SK-N-SH treated with all-trans-retinoic acid at 6 μM for 48 hours (cell line): ENCODE data around the gene SLC22A16.

Experiments used
- CREB5 ChIP-seq: fragments of 250-450 bp; sonication (Bioruptor Pico); IDR thresholded peaks from 2 replicates; pipeline ENCODE4 v1.5.1; 2020; ENCODE audit warnings: low read depth, mild to moderate bottlenecking, moderate library complexity
- GLIS3 ChIP-seq: fragments of 250-450 bp; sonication (Bioruptor Pico); IDR thresholded peaks from 2 replicates; pipeline ENCODE4 v1.5.0; 2020; ENCODE audit warnings: mild to moderate bottlenecking, moderate library complexity
- ZC3H10 ChIP-seq: fragments of 250-450 bp; sonication (Bioruptor Pico); IDR thresholded peaks from 2 replicates; pipeline ENCODE4 v1.5.1; 2021; ENCODE audit warnings: mild to moderate bottlenecking, moderate library complexity
- ZNF8 ChIP-seq: fragments of 450-650 bp; formaldehyde crosslinking; IDR thresholded peaks from 2 replicates; pipeline ENCODE4 v1.5.0; 2020; ENCODE audit warnings: mild to moderate bottlenecking, moderate library complexity

GRCh38 chr6:110385458-110385863 is 91.0 kb downstream of the SLC22A16 start:
- TF ChIP-seq CREB5 (CRISPR knock-in tag) (no peak), GLIS3 (no peak), ZNF8 (CRISPR knock-in tag) (no peak), ZC3H10 (CRISPR knock-in tag) (no peak)
